Right renal pelvis (tissue), 4 donors: ENCODE data around the gene LRP1-AS. TPM values are rescaled to one million over a fixed set of nuclear protein-coding genes. Genes with fewer than 3 reads are reported as not detected.
"Not testable (repeated sequence)": the region's sequence is repeated elsewhere in the genome, so short reads cannot be mapped to it uniquely, and the experiment has no call there.

Experiments
- DNase-seq, 4 donors: peaks; one replicate each; pipeline ENCODE4 v3.0.0-alpha.2; 2013; ENCODE audit warnings: low read depth in 4 of 4, low spot score in 3 of 4, missing footprints in 1 of 4
- polyA plus RNA-seq, 4 donors: library from polyadenylated mRNA; unstranded; fragments of 120-200 nt; gene quantifications; one replicate each; pipeline ENCODE4 v1.2.1, GENCODE V29; 2013; ENCODE audit not compliant: insufficient read length in 4 of 4

LRP1-AS gene
- polyA plus RNA-seq, 4 donors: 0.18 TPM; not detected in 3

GRCh38 chr12:57127101-57127725 lies 20.2 kb downstream of the LRP1-AS start:
- no peak for DNase-seq

- DNase-seq: no peak
Measured at GRCh38 chr12:57126561-57126960, 20.9 kb downstream of the LRP1-AS start.

DNA sequence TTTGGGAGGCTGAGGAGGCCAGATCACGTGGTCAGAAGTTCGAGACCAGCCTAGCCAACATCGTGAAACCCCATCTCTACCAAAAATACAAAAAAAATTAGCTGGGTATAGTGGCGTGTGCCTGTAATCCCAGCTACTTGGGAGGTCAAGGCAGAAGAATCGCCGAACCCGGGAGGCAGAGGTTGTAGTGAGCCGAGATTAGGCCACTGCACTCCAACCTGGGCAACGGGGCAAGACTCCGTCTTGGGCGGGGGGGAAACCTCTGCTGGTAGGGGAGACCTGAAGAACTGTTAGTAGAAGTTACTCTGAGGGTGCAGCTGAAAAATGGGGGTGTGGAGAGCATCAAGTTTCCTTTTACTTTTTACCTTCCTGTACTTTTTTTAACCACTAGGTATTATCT lies 21.4 kb downstream of the LRP1-AS start:
- no peak for DNase-seq

DNA sequence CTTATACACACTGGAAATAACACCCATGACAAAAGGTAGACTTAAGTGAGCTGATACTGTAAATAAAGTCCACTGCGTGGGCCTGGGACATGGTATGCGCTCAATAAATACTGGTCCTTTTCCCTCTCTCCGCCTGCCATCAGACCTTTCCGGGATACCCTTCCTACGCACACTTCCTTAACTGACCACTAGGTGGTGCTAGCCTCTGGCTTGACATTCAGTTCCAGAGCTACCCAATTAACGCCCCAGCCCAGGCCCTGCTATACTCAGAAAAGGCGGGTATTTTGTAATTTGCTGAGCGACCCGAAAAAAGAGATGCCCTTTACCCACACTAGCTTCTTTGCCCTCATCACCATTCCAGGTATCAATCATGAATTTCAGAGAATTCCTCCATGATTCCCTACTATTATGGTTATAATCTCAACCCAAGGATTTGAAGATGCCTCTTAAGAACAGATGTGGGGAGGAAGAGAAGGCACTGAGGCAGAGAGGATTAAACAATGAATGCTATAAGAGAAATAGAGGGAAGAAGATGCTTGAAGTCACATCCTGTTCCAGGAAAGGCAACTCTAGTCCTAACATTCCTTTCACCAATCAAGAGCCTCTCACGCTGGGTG lies 23.1 kb downstream of the LRP1-AS start:
- DNase-seq: no peak

- DNase-seq: no peak
Measured at GRCh38 chr12:57123813-57124212, 23.6 kb downstream of the LRP1-AS start.

DNA sequence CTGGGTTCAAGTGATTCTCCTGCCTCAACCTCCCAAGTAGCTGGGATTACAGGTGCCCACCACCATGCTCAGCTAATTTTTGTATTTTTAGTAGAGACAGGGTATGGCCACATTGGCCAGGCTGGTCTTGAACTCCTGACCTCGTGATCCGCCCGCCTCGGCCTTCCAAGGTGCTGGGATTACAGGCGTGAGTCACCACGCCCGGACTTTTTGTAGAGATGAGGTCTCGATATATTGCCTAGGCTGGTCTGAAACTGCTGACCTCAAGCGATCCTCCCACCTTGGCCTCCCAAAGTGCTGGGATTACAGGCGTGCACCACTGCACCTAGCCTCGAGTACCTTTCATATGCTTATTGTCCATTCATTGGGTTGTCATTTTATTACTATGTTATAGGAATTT lies 26.7 kb downstream of the LRP1-AS start:
- not testable (repeated sequence) for DNase-seq

DNA sequence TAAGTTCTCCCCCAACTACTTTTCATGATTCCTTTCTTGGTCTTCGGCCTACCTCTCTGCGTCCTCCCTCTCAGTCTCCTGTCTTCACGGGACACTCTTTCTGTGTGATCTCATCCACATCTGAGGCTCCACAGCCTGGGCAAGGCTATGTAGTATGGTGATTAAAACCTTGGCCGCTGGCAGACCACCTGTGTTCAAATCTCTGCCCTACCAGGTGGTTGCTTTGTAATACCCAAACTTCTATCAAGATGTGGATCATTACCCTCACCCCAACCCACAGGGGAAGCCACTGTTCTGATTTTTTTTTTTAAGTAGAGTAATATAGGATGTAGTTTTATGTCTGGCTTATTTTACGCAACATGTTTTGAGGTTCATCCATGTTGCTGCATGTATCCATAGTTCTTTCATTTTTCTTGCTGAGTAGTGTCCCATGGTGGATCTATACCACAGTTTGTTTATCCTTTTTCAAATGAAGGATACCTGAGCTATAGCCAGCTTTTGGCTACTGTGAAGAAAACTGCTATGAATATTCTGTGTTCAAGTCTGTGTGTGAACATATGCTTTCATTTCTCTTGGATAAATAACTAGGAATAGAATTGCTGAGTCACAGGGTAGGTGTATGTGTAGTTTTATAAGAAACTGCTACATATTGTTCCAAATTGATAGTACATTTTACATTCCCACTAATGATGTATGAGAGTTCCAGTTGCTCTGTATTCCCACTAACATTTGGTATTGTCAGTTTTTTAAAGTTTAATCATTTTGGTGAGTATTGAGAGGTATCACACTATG lies 27.9 kb downstream of the LRP1-AS start:
- no peak for DNase-seq

- no peak for DNase-seq
Measured at GRCh38 chr12:57118711-57119271, 28.6 kb downstream of the LRP1-AS start.

GRCh38 chr12:57116580-57117281 lies 30.7 kb downstream of the LRP1-AS start:
- DNase-seq: no peak

DNA sequence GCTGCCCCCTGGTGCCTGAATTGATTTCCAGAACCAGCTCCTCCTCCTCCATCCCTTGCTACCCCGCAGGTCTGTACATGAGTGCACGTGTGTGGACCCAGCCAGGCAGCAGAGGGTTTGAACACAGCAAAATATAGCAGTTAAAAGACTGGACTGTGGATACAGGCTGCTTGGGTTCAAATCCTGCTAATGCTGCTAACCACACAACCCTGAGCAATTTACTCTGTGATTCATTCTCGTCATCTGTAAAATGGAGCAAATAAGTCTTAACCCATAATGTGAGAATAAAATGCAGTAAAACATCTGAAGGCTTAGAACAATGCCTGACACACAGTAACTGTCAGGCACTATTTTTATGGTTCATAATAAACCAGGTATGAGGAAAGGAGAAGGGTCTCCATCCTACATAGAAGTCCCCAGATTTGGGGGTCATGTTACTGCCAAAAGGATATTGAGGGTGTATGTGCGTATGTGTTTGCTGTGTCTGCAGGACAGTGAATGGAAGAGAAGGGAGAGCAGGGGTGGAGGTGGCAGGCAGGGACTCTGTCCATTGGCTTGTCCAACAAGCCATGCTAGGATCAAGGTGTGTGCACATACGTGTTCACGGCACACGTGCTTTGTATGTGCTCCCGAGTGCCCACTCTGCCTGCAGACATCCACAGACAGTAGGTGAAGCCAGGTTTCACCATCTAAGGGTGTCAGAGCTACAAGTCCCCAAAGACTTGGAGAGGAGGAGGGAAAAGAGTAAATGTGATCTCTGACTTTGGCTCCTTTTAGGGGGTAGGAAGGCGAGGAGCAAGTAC lies 34.7 kb downstream of the LRP1-AS start:
- no peak for DNase-seq

DNA sequence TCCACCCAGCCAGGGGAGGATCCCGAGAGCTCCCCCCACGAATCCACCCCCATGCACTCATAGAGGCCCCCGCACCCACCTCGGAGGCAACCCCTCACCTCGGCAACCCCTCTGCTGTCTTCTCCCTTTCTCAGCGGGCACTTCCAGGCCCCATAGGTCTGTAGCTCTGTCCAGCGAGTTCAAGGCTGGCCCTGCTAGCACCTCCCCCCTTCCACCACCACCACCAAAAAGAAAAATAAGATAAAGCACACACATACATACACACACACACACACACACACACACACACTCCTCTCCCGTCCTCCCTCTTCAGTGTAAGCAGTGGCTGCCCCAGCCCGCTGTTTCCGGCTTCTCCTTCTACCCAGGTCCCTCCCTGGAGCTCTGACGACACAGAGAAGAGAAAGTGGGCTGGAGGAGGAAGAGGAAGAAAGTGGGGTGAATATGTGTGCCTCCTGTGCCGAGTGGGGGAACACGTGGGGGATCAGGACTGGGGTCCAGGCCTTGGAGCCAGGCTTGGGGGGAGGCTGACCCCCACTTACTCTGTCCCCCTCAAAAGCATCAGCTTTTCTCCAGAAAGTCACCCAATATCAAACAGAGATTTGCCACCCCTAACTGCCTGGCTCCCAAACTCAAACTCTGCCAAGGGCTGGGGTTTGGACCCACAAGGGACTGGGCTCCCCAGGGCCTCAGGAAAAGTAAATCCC lies 36.2 kb downstream of the LRP1-AS start, which contains the start of gene STAT6:
Gene STAT6 (minus strand): TSS at position 332 of the 704 bp plus-strand sequence. CDS start 3,084 bp downstream, outside the sequence.
- DNase-seq: peak in 2 of 4 donors; percentile 56 to 74

GRCh38 chr12:57110104-57111030 lies 37.1 kb downstream of the LRP1-AS start:
- DNase-seq: no peak

DNA sequence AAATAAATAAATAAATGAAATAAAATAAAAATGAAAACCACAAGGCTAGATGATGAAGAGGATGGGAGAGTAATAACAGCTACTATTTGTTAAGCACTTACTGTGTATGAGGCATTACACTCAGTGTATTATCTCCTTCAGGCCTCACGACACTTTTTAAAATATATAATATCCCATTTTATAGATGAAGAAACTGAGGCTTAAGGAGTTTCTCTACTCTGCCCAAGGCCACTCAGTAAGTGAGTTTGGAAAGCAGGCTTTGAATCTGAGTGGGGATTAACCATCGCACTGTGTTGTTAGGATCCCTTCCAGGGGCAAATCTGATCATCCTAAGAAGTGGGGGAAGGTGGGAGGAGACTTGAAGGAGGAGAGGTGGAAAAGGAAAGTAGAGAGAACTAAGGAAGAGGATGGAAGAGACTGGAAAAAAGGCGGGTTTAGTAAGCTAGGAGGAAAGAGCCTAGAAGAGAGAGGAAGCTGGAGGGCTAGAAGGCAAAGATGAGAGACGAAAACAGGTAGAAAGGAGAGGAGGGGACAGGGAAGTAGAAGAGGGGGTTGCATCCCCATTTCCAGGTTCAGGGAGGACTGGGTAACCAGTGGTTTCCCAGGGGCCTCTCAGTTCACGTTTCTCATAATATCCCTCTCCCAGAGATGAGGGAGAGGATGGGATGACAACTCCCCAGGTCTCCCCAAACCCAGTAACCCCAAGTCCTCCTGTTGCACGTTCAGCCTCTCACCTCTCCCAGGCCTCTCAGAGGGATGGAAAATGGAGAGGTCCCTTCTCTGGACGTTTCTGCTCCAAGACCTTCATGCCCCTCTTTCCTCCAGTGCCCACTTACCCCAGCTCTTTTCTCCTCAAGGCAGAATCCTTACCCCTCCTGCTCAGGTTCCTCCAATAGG lies 38.0 kb downstream of the LRP1-AS start:
- no peak for DNase-seq

- DNase-seq: no peak
Measured at GRCh38 chr12:57107456-57108155, 39.8 kb downstream of the LRP1-AS start.

GRCh38 chr12:57106021-57106708 lies 41.3 kb downstream of the LRP1-AS start:
- no peak for DNase-seq
